Heart left ventricle (tissue), 16 donors: Measurements from ENCODE around the gene PTGS1. TPM values are rescaled to one million over a fixed set of nuclear protein-coding genes. Genes with fewer than 3 reads are reported as not detected.
A peak's percentile ranks its signal among the peaks of the same experiment; 100 is the strongest.

ENCODE experiments used
- ATAC-seq, 4 donors: fragments of 200-7000 bp; cut with Tn5 transposase; one replicate each; pipeline ENCODE4 v1.9.1; 2020 to 2022; ENCODE audit warnings: moderate library complexity in 4 of 4, mild to moderate bottlenecking in 3 of 4, moderate number of reproducible peaks in 1 of 4
- DNase-seq, 5 donors: peaks; one replicate each; pipeline ENCODE4 v3.0.0-alpha.2; 2020
- H3K27ac ChIP-seq, 12 donors: fragments of 200-600 bp; sonication (generic) in 4 of 12; one replicate each; pipeline versions ENCODE4 v1.5.0 to v1.8.0; 2016 to 2022; ENCODE audit warnings: mild to moderate bottlenecking in 2 of 12
- H3K27me3 ChIP-seq, 9 donors: fragments of 200-600 bp; sonication (generic) in 2 of 9; one replicate each; pipeline versions ENCODE4 v1.5.1 to v1.8.0; 2016 to 2022; ENCODE audit warnings: mild to moderate bottlenecking in 3 of 9
- H3K36me3 ChIP-seq, 9 donors: fragments of 200-600 bp; sonication (generic) in 2 of 9; one replicate each; pipeline versions ENCODE4 v1.5.0 to v1.8.0; 2018 to 2022; ENCODE audit warnings: mild to moderate bottlenecking in 2 of 9
- H3K4me1 ChIP-seq, 12 donors: fragments of 200-600 bp; sonication (generic) in 4 of 12; one replicate each; pipeline versions ENCODE4 v1.5.0 to v1.8.0; 2016 to 2022; ENCODE audit warnings: mild to moderate bottlenecking in 3 of 12
- H3K4me3 ChIP-seq, 12 donors: fragments of 200-600 bp; sonication (generic) in 4 of 12; one replicate each; pipeline versions ENCODE4 v1.5.0 to v1.8.0; 2017 to 2022; ENCODE audit warnings: mild to moderate bottlenecking in 9 of 12, moderate library complexity in 4 of 12
- H3K9me3 ChIP-seq, 12 donors: fragments of 200-600 bp; sonication (generic) in 4 of 12; one replicate each; pipeline versions ENCODE4 v1.5.0 to v1.8.0; 2016 to 2022; ENCODE audit warnings: mild to moderate bottlenecking in 1 of 12
- CTCF ChIP-seq, 12 donors: fragments of 200-600 bp; sonication (generic) in 4 of 12; IDR thresholded peaks; one replicate each; pipeline versions ENCODE4 v1.5.0 to v1.8.0; 2018 to 2022; ENCODE audit warnings: antibody characterized with exemption in 12 of 12, mild to moderate bottlenecking in 5 of 12
- POLR2A ChIP-seq, 2 donors: fragments of 450-650 bp; IDR thresholded peaks; one replicate each; pipeline ENCODE4 v1.6.1; 2017; ENCODE audit warnings: antibody characterized with exemption in 2 of 2, mild to moderate bottlenecking in 2 of 2, moderate library complexity in 2 of 2
- WGBS, 4 donors: extraction: QIAGEN DNeasy Blood & Tissue Kit in 2 of 4; methylation state at CpG; one replicate each; pipeline versions ENCODE4 v1.1.5 to v1.1.7; 2013 to 2018; 5-methylcytosine and 5-hydroxymethylcytosine counted together
- intact Hi-C, 10 donors: fragments of 100-400 bp; cut with DNase I; formaldehyde crosslinking; loops; one replicate each; pipeline versions ENCODE4 v1.11.1 to v1.14.2; 2022
- polyA plus RNA-seq, 2 donors: library from polyadenylated mRNA; stranded (reverse); fragments of 200-250 nt; gene quantifications; one replicate each; pipeline ENCODE4 v1.2.3, GENCODE V29; 2013
- total RNA-seq, 9 donors: library from RNA; depleted of rRNA in 2 of 9; stranded (reverse); fragments of >200 nt in 2 of 9; fragmentation: NEBNext Ultra II Directional in 3 of 9; extraction: Animal tissue kit (Norgen Biotek cat#: 25700) in 3 of 9; gene quantifications; one replicate each; pipeline versions ENCODE4 v1.1.0 to v1.2.4, GENCODE V29; 2016 to 2023
- donor health status: ischemic (EF 13 %, LVEDD 7.1; RV severe dilation, severe dysfunction).
- donor health status: healthy with polysubstance abuse.
- donor health status: DM: no; HTN: yes; CAD: no.
- donor health status: DM: no; HTN: no; CAD: no.
- donor health status: ischemic (EF 25% LVEDD 6.9; RV normal size, moderate dysfunction).
- donor health status: ischemic (EF 25% LVEDD 5.7; RV mildly dilated, moderate dysfunction).
- donor health status: healthy.
- donor health status: DM: yes; HTN: yes; CAD: no.
- donor health status: ischemic (EF 35%, LVEDD 5.7; RV mildly dilated, moderate dysfunction).
- donor health status: nonischemic (EF 11% LVEDD 7.7; RV severe dilation, severe dysfunction).
- donor health status: DM: yes; HTN: yes; CAD: no.
- donor health status: PGD.
- donor health status: ischemic (EF 29% LVEDD 5.4; RV normal size, mild dysfunction).
- donor health status: nonischemic (EF 23%, LVEDD 6.1; RV moderate dilation, normal function).

The PTGS1 gene
- total and polyA plus RNA-seq, 11 donors: 0.91 to 24.7 (median 6.3) TPM

DNA sequence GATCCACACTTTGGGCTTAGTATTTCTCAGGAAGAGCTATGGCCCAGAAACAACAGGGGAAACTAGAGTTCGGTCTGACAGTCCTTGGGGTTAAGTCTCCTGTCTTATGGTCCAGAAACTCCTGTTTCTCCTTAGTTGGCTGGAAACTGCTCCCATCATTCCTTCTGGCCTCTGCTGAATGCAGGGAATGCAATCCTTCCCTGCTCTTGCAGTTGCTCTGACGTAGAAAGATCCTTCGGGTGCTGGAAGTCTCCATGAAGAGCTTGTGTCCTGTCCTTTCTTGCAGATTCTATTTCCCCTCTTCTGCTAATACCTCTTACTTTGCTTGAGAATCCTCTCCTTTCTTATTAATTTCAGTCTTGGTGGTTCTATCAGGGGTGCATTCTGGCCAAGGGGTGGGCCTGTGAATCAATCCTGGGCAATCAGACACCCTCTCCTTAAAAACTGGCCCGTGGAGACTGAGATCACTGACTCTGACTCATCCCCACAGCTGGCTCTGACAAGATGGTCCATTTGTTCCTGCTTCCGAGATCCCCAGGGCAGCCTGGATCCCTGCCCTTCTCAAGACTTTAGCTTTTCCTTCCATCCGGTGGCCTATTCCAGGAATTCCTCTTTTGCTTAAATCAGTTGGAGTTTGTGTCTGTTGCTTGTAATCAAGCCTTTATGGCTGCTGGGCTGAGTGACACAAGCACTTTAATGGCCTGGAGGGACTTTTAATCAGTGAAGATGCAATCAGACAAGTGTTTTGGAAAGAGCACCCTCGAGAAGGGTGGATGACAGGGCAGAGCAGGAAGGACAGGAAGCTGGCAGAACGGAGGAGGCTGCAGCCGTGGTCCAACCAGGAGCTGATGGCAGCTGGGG is 23.7 kb downstream of the PTGS1 start:
- 42 to 52% (median 48%) methylated on average over 9 of the region's 9 CpGs for WGBS, 4 donors
- no peak for TF ChIP-seq POLR2A (IDR thresholded peaks at IDR 0.05)
- TF ChIP-seq CTCF (IDR thresholded peaks at IDR 0.05): no peak
- H3K4me1 ChIP-seq: peaks cover 0 to 27% (median 6%) of the 10 kb centered on the region in 12 donors
- peaks cover 0 to 10% (median 0%) of the 10 kb centered on the region in 9 donors for H3K36me3 ChIP-seq
- peaks cover 0 to 2% (median 0%) of the 10 kb centered on the region in 12 donors for H3K9me3 ChIP-seq
- intact Hi-C loops: loop anchor here in 3 of 10 donors (5.0 to 10.0 kb wide), 3 partner anchors 50 to 60 kb away; no protein-coding TSS in a partner anchor
- H3K27me3 ChIP-seq: no peaks in the 10 kb centered on the region
- peak in 4 of 5 donors; percentile 50 to 79 (median 67) for DNase-seq
- ATAC-seq: peak; percentile 72 to 92 (median 89)
- H3K27ac ChIP-seq: peak overlapping the region; percentile 2 to 83 (median 68)
- H3K4me3 ChIP-seq: peak overlapping the region in 1 of 12 donors; percentile 3

DNA sequence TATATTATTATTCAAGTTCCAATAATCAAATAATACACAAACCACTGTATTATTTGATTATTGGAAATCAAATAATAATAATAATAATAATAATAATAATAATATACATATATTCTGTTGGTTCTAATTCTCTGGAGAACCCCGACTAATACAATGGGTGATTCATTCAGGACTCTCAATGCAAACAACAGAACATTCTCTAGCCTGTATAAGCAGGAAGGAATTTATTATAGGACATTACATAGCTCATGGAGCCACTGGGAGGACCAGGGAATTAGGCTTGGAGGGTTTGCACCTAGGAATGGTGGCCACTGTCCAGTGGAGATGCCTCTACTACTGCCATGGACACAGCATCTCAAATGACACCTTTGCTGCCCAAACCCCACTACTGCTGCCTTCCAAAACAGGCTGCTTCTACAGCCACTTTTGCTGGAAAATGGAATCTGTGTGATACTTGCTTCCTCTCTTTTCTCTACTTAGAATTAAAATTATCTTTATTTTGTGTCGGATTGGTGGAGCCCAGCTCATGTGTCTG is 25.9 kb downstream of the PTGS1 start:
- H3K4me3 ChIP-seq: no peak overlapping the region
- 80 to 92% (median 85%) methylated on average over 2 of the region's 2 CpGs for WGBS, 4 donors

DNA sequence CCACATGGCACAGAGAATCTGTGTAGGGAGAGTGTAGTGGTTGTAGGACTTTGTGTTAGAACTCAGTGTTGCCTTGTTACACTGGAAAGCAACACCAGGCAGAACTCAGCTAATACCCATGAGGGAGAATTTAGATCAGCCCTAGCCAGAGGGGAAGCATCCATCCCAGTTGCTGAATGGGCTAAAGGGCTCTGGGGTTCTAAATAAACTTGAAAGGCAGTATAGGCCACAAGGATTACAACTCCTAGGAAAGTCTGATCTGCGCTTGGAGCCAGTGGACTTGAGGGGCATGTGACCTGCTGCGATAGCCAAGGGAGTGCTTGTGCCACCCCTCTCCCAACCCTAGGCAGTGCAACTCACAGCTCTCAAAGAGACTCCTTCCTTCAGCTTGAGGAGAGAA is 26.9 kb downstream of the PTGS1 start:
- 84 to 100% (median 94%) methylated on average over 2 of the region's 2 CpGs for WGBS, 4 donors
- Histone ChIP-seq H3K36me3 (no peaks in the 10 kb centered on the region), H3K9me3 (peaks cover 0 to 5% (median 0%) of the 10 kb centered on the region in 12 donors), H3K4me3 (no peak overlapping the region), H3K27me3 (no peaks in the 10 kb centered on the region), H3K27ac (no peak overlapping the region), H3K4me1 (peaks cover 0 to 17% (median 6%) of the 10 kb centered on the region in 12 donors)
- intact Hi-C loops: loop anchor here in 2 of 10 donors (10.0 kb wide), 2 partner anchors 47 to 63 kb away; no protein-coding TSS in a partner anchor
- ATAC-seq: no peak
- TF ChIP-seq CTCF (IDR thresholded peaks at IDR 0.05) (no peak), POLR2A (IDR thresholded peaks at IDR 0.05) (no peak)
- no peak for DNase-seq

More for the DNA sequence above, 25.9 kb downstream of the PTGS1 start:
- TF ChIP-seq POLR2A (IDR thresholded peaks at IDR 0.05) (no peak), CTCF (IDR thresholded peaks at IDR 0.05) (no peak)
- Histone ChIP-seq H3K9me3 (peaks cover 0 to 5% (median 0%) of the 10 kb centered on the region in 12 donors), H3K27ac (no peak overlapping the region), H3K4me1 (peaks cover 0 to 17% (median 6%) of the 10 kb centered on the region in 12 donors), H3K36me3 (peaks cover 0 to 4% (median 0%) of the 10 kb centered on the region in 9 donors), H3K27me3 (no peaks in the 10 kb centered on the region)
- DNase-seq: no peak
- intact Hi-C loops: loop anchor here in 2 of 10 donors (10.0 kb wide), 2 partner anchors 48 to 62 kb away; no protein-coding TSS in a partner anchor
- ATAC-seq: no peak
